Measurements from ENCODE around the gene CALR3.
"Not testable (repeated sequence)": the region's sequence is repeated elsewhere in the genome, so short reads cannot be mapped to it uniquely, and the experiment has no call there.

CALR3 gene

GRCh38 chr19:16522559-16523377, 26.8 kb upstream of the CALR3 start:
- FAIRE-seq = no peak

- FAIRE-seq = no peak
These were observed 25.8 kb upstream of the CALR3 start for GRCh38 chr19:16521715-16522289.

GRCh38 chr19:16520986-16521624, 25.1 kb upstream of the CALR3 start:
- FAIRE-seq = no peak

- no peak for FAIRE-seq
These were observed 24.4 kb upstream of the CALR3 start for GRCh38 chr19:16520074-16520973.

GRCh38 chr19:16519230-16519687, 23.3 kb upstream of the CALR3 start:
- no peak for FAIRE-seq

- no peak for FAIRE-seq
These were observed 22.7 kb upstream of the CALR3 start for GRCh38 chr19:16518483-16519229.

- FAIRE-seq = no peak
These were observed 22.1 kb upstream of the CALR3 start for GRCh38 chr19:16518061-16518460.

- no peak for FAIRE-seq
These were observed 21.1 kb upstream of the CALR3 start for GRCh38 chr19:16516923-16517610.

- no peak for FAIRE-seq
These were observed 20.4 kb upstream of the CALR3 start for GRCh38 chr19:16516381-16516780.

- no peak for FAIRE-seq
These were observed 18.5 kb upstream of the CALR3 start for GRCh38 chr19:16514383-16515019.

- not testable (repeated sequence) for FAIRE-seq
These were observed 16.6 kb upstream of the CALR3 start for GRCh38 chr19:16512611-16513010.

GRCh38 chr19:16509141-16510061, 13.4 kb upstream of the CALR3 start:
- no peak for FAIRE-seq

GRCh38 chr19:16508546-16508945, 12.6 kb upstream of the CALR3 start:
- FAIRE-seq = no peak

GRCh38 chr19:16506961-16507360, 11.0 kb upstream of the CALR3 start:
- FAIRE-seq = no peak

GRCh38 chr19:16506161-16506560, 10.2 kb upstream of the CALR3 start:
- FAIRE-seq = not testable (repeated sequence)

- no peak for FAIRE-seq
These were observed 8.3 kb upstream of the CALR3 start for GRCh38 chr19:16504271-16504670.

GRCh38 chr19:16497837-16498236, 1.9 kb upstream of the CALR3 start:
- FAIRE-seq = no peak

GRCh38 chr19:16497042-16497441, 1.1 kb upstream of the CALR3 start:
- FAIRE-seq = no peak

GRCh38 chr19:16496613-16496983, 631 bp upstream of the CALR3 start:
- FAIRE-seq = no peak

- not testable (repeated sequence) for FAIRE-seq
These were observed 9.5 kb downstream of the CALR3 start for GRCh38 chr19:16486476-16486875.

All from G401.6 (cell line).